Endothelial cell of umbilical vein (primary cell): ENCODE measurements around the gene BDKRB2.

Experiments
- EZH2 ChIP-seq: IDR thresholded peaks from 2 replicates; pipeline ENCODE4 v1.6.1; 2012; ENCODE audit warnings: borderline replicate concordance, low read depth, mild to moderate bottlenecking, moderate library complexity, low read length, inconsistent platforms; ENCODE audit not compliant: severe bottlenecking
- FOS ChIP-seq: IDR thresholded peaks from 2 replicates; pipeline ENCODE4 v1.6.1; 2011; ENCODE audit warnings: mild to moderate bottlenecking, low read length, moderate library complexity, borderline replicate concordance; ENCODE audit not compliant: insufficient read depth
- GATA2 ChIP-seq: IDR thresholded peaks from 2 replicates; pipeline ENCODE4 v1.7.0; 2011; ENCODE audit warnings: low read depth, mild to moderate bottlenecking, moderate library complexity, mixed read lengths, low read length; ENCODE audit not compliant: insufficient read length, insufficient read depth
- JUN ChIP-seq: IDR thresholded peaks from 2 replicates; pipeline ENCODE4 v1.6.1; 2011; ENCODE audit warnings: borderline replicate concordance, low read depth; ENCODE audit not compliant: insufficient read length, insufficient read depth
- MYC ChIP-seq: IDR thresholded peaks from one replicate; pipeline ENCODE4 v1.6.1; 2011; ENCODE audit warnings: mild to moderate bottlenecking, low read depth, low read length
- POLR2A ChIP-seq: IDR thresholded peaks from 2 replicates; pipeline ENCODE4 v1.6.1; 2012; ENCODE audit warnings: low read depth, mild to moderate bottlenecking, control low read depth, low read length
- POLR2AphosphoS5 ChIP-seq: IDR thresholded peaks from 2 replicates; pipeline ENCODE4 v1.6.1; 2012; ENCODE audit warnings: low read depth, mild to moderate bottlenecking, control low read depth, low read length, moderate library complexity; ENCODE audit not compliant: insufficient read depth
- TF ChIP-seq, protein P1 (sequence below), 2 donors: IDR thresholded peaks; 1 replicate in 1 of 2; 2 replicates in 1 of 2; pipeline ENCODE4 v1.5.1; 2011; ENCODE audit warnings: low read length in 2 of 2, mild to moderate bottlenecking in 2 of 2, moderate library complexity in 2 of 2, control low read depth in 1 of 2, inconsistent platforms in 1 of 2, low read depth in 1 of 2; ENCODE audit not compliant: insufficient read depth in 1 of 2; ENCODE audit errors: extremely low read depth in 1 of 2
- TF ChIP-seq, protein P2 (sequence below): IDR thresholded peaks from 2 replicates; pipeline ENCODE4 v1.6.1; 2011; ENCODE audit not compliant: insufficient read depth, insufficient read length

DNA sequence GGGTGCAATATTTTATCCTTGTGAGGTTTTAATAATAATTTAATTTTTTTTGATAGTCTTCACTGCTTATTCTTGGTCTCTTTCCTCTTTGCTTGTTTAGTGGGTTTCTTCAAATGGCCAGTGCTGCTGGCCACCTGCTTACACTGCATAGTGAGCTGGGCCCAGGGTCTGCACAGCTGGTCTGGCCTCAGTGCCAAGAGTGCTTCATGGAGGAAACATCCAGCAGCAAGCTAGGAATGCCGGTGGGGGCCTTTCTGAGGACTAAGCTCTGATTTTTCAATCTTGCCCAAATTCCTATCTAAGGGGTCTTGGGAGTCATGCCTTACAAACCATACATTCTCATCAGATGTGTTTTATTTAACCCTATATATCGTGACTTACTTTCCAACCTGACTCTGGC is 13.3 kb upstream of the BDKRB2 start:
- no peak for TF ChIP-seq POLR2A
- TF ChIP-seq, protein P1, sequence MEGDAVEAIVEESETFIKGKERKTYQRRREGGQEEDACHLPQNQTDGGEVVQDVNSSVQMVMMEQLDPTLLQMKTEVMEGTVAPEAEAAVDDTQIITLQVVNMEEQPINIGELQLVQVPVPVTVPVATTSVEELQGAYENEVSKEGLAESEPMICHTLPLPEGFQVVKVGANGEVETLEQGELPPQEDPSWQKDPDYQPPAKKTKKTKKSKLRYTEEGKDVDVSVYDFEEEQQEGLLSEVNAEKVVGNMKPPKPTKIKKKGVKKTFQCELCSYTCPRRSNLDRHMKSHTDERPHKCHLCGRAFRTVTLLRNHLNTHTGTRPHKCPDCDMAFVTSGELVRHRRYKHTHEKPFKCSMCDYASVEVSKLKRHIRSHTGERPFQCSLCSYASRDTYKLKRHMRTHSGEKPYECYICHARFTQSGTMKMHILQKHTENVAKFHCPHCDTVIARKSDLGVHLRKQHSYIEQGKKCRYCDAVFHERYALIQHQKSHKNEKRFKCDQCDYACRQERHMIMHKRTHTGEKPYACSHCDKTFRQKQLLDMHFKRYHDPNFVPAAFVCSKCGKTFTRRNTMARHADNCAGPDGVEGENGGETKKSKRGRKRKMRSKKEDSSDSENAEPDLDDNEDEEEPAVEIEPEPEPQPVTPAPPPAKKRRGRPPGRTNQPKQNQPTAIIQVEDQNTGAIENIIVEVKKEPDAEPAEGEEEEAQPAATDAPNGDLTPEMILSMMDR (IDR thresholded peaks at IDR 0.05; ENCODE audit: extremely low read depth in 1 of 2, insufficient read depth in 1 of 2, low read depth in 1 of 2, low read length in 2 of 2): no peak
- no peak for TF ChIP-seq JUN
- no peak for TF ChIP-seq POLR2AphosphoS5
- no peak for TF ChIP-seq MYC
- no peak for TF ChIP-seq EZH2
- TF ChIP-seq, protein P2, sequence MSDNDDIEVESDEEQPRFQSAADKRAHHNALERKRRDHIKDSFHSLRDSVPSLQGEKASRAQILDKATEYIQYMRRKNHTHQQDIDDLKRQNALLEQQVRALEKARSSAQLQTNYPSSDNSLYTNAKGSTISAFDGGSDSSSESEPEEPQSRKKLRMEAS: no peak
- no peak for TF ChIP-seq GATA2
- no peak for TF ChIP-seq FOS
